GM18499 (cell line): ENCODE data around the gene HMGXB3.
A peak's percentile ranks its signal among the peaks of the same experiment; 100 is the strongest.
"Not testable (repeated sequence)": the region's sequence is repeated elsewhere in the genome, so short reads cannot be mapped to it uniquely, and the experiment has no call there.

Source experiments
- ATAC-seq: cut with Tn5 transposase; IDR thresholded peaks from one replicate; pipeline ENCODE4 v1.9.1; 2021; ENCODE audit warnings: moderate number of reproducible peaks; ENCODE audit not compliant: insufficient read depth, unreplicated experiment

HMGXB3 gene

DNA sequence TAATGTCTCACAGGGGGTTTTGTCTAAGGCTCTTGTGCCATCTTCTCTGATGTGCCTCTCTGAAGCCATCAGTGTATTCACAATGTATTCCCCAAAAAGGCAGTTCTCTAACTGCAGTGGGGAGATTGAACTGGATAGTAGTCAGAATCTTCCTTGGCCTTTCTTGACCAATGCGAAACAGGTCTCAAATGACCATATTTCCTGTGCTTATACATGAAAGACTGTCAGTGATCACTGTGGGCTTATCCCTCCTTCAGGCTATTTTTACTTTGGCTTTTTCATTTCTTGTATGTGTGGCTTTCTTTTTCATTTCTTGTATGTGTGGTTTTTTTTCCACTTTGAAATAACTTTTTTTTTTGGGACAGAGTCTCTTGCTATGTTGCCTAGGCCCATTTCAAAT lies 19.7 kb downstream of the HMGXB3 start:
- ATAC-seq: no peak

DNA sequence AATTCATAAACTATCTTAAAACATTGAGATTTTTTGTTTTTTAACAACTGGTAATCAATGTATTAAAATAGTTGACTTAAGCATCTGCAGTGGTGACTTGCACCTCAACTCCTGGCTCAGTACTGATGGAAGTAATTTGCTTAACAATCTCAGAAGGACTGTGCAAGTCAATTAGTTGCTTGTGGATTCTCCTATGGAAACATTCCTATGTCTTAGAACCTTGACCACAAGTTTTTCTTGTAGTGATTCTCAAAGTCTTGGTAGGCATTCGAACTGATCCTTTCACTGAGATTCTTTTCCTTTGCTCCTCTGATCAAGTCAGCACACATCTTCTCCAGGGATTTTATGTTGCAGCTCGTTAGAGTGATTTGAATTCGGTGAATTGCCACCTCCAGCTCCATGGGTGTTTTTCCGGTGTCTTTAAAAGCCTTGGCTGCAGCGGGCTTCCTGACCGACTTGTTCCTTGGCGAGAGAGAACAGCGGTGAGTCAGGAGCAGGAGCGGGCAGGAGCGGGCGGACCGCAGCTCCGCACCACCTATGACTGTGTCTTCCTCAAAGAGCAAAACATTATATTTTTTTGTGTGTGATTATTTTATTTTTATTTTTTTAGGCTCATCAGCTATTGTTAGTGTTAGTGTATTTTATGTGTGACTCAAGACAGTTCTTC lies 21.1 kb downstream of the HMGXB3 start:
- no peak for ATAC-seq

DNA sequence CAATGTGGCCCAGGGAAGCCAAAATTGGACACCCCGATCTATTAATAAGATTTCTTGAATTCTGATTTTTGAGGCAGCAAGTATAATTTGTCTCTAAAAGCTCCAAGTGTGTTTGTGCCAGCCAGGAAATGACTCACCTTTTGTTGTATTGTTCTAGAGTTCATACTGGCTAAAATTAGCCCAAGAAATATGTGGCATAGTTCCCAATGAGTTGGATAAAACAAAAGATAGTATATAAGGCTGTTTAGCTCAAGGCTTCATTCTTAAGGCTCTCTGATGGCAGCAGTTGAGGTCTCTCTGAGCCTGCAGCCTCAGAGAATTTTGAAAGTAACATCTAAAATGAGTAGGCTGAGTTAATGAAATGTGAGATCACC lies 21.6 kb downstream of the HMGXB3 start:
- no peak for ATAC-seq

DNA sequence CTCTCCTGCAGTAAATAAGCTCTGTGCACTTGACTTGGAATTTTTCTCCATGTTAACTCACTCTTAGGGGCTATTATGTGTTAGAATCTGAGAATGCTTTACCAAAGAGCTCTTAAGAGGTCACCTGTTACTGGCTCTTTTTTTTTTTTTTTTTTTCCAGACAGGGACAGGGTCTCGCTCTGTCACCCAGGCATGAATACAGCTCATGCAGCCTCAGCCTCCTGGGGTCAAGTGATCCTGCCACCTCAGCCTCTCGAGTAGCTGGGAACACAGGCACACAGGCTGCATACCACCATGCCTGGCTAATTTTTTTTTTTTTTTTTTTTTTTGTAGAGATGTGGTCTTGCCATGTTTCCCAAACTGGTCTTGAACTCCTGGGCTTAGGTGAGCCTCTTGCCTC lies 22.1 kb downstream of the HMGXB3 start:
- ATAC-seq: no peak

DNA sequence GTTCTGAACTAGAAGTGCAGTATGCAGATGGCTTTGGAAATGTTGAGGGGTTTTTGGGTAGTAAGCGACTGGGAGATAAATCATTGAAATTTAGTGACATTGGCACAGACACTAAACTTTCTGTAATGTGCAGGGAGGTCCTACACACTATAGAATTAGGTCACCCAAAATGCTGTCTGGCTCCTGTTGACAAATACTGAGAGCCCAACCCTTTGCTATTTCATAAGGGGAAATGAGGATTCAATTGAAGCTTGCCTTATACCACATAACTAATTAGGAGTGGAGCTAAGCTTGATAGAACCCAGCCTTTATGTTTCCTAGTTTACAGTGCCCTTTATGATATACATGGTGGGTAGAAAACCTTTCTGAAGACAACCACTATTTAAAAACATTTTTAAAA lies 22.6 kb downstream of the HMGXB3 start:
- ATAC-seq: no peak

DNA sequence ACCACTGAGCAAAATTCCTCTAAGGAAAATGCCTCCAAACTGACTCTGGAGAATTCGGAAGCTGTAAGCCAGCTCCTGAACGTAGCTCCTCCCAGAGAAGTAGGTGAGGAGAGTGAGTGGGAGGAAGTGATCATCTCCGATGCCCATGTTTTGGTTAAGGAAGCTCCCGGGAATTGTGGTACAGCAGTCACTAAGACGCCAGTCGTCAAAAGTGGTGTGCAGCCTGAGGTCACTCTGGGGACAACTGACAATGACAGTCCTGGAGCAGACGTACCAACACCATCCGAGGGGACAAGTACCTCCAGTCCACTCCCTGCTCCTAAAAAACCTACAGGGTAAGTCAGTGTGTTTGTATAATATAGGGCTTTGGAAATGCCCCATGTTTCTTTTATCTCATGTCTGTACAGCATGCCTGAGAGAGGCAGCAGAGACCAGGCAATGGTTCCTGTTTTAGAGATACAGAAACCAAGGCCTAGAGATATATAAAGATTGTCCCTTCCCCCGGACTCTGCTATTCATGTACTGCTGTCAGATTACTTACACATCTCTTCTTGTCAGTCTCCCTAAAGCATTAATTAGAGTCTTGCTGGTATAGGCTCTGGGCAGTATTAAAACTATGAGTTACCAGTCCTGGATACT lies 23.9 kb downstream of the HMGXB3 start:
- no peak for ATAC-seq

DNA sequence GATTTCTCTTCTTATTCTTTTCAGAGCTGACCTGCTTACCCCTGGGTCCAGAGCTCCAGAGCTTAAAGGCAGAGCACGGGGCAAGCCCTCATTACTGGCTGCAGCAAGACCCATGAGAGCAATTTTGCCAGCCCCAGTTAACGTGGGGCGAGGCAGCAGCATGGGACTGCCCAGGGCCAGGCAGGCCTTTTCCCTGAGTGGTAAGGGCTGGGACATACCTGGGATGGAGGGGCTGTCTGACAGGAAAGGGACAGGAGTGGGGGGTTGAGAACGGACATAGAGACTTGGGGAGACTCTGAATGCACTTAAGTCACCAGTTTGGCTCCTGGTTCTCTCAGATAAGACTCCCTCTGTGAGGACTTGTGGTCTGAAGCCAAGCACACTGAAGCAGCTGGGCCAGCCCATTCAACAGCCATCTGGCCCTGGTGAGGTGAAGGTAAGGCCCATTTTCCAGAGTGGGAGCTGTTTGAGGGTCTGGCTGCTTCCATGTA lies 26.2 kb downstream of the HMGXB3 start:
- no peak for ATAC-seq

DNA sequence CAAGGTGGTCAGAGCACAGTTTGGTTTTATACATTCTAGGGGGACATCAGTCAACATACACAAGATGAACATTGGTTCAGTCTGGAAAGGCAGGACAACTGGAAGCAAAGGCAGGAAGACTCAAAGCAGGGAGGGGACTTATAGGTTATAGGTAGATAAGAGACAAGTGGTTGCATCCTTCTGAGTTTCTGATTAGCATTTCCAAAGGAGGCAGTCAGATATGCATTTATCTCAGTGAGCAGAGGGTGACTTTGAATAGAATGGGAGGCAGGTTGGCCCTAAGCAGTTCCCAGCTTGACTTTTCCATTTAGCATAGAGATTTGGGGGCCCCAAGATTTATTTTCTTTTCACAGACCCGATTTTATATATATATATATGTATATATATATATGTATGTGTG lies 27.5 kb downstream of the HMGXB3 start:
- not testable (repeated sequence) for ATAC-seq

DNA sequence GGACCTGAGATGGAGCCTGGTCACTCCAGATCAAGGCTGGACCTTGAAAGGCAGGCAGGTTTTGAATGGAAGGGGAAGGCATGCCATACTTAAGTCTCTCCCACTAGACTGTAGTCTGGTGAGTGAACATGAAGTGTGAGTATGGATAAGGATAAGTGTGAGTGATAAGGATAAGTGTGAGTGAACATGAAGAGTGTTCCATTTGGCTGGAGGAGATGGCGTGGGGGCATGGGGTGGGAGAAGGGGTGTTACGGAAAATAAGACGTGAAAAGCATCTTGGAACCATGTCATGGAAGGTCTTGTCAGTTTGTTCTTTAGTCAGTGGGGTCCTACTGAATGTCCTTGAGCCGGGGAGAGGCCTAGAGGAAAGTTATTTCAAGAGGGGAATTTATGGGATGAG lies 32.8 kb downstream of the HMGXB3 start:
- no peak for ATAC-seq

DNA sequence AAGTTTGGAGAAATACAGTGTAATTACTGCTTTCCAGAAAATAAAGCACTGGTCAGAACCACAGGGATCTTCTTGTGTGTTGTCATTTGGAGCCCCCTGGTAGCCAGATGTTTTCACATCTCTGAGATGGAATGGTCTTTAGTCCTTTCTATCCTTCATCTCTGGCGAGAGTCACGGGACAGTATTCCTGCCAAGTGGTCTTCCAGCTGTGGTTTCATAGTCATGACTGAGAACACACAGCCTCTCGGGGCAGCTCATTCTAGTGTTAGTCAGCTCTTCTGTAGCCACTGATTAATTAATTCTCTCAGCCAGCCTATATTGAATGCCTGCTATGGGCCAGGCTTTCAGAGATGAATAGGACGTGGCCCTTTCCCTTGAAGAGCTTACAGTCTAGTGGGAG lies 34.1 kb downstream of the HMGXB3 start:
- no peak for ATAC-seq

DNA sequence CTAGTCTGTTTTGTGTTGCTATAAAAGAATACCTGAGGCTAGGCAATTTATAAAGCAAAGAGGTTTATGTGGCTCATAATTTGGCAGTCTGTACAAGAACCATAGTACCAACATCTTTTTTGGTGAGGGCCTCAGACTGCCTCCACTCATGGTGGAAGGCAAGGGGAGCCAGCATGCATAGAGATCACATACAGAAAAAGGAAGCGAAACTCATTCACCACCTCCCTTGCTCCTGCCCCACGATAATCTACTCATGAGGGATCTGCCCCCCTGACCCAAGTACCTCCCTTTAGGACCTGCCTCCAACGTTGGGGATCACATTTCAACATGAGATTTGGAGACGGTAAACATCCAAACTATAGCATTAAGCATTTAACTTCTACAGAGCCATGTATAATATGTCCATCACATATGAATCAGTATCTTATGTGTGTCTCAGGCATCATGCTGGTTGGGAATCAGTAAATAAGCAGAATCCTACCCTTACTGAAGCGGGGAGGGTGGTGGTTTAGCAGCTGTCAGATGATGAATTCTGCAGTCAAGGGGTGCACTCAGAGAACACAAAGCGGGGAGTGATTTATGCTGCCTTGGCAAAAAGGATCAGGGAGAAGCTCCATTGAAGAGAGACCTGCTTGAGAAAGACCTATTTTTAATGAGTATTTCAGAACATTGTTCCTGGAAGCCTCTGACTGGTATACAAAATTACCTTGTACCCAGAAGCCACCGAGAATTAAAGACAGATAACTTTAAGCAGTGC lies 34.8 kb downstream of the HMGXB3 start:
- peak; percentile 88 for ATAC-seq

DNA sequence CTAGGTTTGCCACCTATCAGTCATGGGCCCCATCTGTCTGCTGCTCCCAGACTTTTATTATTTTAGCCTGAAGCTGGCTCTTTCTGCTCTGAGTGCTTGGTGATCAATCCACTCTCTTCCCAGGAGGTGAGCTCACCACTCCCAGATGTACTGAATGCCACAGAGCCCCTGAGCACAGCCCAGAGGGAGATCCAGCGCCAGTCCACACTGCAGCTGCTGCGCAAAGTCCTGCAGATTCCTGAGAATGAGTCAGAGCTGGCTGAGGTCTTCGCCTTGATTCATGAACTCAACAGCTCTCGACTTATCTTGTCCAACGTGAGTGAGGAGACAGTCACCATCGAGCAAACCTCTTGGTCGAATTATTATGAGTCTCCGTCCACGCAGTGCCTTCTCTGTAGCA lies 36.0 kb downstream of the HMGXB3 start:
- ATAC-seq: no peak

DNA sequence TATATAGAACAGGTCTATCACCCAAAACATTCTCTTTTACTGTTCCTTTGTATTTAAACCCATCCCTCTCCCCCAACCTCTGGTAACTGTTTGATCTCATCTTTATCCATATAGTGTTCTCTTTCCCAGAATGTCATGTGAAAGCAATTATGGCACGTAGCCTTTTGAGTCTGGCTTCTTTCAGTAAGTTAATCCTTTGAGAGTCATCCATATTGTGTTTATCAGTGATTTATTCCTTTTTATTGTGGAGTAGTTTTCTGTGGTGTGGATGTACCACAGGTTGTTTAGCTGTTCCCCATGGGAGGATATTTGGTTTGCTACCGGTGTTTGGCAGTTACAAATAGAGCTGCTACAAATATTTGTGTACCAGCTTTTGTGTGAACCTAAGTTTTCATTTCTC lies 38.0 kb downstream of the HMGXB3 start:
- ATAC-seq: no peak

DNA sequence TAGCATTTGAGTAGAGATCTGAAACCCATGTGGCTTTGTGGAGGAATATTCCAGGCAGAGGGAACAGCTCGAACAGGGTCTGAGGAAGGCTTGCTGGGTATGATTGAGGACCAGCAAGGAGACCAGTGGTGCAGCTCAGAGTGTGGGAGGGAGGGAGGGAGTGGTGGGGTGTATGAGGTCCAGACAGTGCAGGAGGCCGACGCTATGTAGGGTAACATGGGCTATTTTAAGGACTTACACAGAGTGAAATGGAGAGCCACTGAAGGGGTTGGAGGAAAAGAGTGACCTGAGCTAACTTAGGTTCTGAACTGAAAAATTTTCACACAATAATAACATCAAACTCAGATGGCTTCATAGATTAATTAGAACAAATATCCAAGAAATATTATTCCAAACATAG lies 41.9 kb downstream of the HMGXB3 start:
- no peak for ATAC-seq

DNA sequence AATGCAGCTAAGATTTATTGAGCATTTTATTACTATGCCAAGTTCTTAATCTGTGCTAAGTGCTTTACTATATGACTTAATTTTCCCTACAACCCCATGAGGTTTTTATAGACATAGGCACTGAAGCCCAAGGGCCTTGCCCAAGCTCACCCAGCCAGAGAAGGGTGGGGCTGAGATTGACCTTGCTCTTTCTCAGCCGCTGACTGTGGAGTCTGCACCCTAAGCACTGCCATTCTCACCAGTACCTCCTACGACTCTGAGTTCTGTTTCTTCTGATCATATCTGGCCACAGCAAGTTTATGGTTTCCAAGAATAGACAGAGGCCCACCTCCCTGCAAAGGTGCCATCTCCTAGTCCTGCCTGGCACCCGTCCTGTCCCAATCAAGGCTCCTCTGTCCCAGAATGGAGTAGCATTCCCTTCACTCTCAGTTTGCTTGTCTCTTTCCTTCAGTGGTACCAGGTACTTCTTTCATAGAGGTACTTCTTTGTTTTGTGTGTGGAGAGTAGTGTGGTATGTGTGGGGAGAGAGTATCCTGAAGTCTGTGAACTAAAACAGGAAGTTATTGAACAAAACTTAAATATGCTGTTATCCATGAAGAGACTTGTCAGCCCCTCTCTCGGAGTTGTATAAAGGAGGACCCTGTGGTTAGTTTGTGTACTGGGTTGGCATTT lies 43.3 kb downstream of the HMGXB3 start:
- no peak for ATAC-seq

DNA sequence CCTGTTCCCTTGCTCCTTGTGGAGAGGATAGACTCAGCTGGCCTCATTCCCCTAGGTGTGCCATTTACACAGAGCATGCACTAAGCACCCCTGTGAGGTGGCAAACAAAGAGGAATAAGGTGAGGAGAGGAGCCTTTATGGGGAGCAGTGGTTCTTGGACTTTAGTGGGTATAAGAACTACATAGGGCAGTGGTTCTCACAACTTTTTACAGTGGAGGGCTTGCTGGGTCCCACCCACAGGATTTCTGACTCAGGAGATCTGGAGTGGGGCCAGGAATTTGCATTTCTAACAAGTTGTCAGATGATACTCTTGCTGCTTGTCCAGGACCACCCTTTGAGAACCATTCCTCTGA lies 43.8 kb downstream of the HMGXB3 start:
- ATAC-seq: no peak

DNA sequence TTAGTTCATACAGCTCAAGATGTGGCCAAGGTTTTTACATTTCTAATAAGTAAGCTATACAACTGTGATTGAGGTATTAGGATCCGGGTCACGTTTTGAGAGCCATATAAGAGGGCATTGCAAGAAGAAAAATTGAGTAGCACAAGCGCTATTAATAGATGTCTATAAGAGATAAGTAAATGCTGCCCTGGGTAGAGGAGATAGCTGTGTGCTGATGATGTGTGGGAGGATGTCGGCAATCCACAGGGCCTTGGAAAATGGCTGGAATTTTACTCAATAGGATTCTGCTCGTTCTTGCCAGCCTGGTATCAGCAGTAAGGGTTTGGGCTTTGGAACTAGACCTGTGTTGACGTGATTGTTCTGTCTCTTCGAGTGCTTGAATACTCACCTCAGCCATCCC lies 44.2 kb downstream of the HMGXB3 start:
- no peak for ATAC-seq

DNA sequence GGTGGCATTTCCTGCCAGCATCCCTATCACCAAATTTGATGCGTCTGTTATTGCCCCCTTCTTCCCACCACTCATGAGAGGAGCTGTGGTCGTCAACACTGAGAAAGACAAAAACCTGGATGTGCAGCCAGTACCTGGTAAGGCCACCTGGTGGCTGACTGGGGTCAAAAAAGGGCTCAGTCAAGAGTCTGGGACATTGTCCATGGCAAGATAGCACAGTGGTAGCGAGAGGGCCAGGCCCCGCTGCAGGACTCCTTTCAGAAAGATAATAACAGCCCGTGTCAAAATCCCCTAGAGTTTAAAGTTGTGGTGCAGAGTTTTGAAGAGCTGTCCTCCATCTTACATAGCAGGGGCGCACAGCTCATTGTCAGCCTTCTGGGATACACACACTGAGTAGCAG lies 45.0 kb downstream of the HMGXB3 start:
- ATAC-seq: no peak

DNA sequence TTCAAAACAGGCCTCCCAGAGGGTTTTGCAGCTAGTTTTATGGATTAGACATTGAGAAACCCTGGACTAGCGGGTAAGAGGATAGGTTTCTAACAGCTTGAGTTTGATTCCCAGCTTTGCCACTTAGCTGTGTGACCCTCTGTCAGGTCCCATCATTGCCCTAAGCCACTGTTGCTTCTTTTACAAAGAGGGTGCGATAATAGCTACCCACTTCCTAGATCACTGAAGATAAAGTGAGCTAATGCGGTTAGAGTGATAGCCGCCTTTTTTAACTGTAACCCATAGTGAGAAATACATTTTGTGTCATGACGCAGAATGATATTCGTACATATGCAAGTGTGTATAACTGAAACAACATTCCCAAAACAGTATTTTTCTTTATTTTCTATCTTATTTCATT lies 45.5 kb downstream of the HMGXB3 start:
- ATAC-seq: no peak

DNA sequence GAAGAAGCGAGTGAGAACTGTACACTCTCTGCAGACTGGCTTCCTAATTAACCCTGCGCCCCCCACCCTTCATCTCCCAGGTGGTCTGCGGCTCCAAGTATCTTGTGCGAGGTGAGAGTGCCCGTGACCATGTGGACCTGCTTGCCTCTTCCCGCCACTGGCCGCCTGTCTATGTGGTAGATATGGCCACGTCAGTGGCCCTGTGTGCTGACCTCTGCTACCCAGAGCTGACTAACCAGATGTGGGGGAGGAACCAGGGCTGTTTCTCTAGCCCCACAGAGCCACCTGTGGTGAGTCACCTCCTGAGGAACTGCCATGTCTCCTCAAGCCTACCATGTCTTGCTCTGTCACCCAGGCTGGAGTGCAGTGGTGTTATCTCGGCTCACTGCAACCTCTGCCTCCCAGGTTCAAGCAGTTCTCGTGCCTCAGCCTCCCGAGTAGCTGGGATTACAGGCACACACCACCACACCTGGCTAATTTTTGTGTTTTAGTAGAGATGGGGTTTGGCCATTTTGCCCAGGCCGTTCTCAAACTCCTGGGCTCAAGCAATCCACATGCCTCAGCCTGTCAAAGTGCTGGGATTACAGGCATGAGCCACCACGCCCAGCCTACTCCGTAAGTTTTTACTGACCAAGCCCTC lies 49.8 kb downstream of the HMGXB3 start:
- not testable (repeated sequence) for ATAC-seq
